Liver (tissue), 9 donors: ENCODE measurements around the gene RNF126. TPM values are rescaled to one million over a fixed set of nuclear protein-coding genes. Genes with fewer than 3 reads are reported as not detected.

Source experiments
- DNase-seq: peaks from one replicate; pipeline ENCODE4 v3.0.0-alpha.2; 2017; ENCODE audit warnings: low spot score
- H3K27ac ChIP-seq, 2 donors: one replicate each; pipeline ENCODE4 v1.7.0; 2013; ENCODE audit warnings: inconsistent platforms in 2 of 2, low read length in 2 of 2, control low read depth in 1 of 2, low read depth in 1 of 2, mild to moderate bottlenecking in 1 of 2
- H3K27me3 ChIP-seq, 4 donors: one replicate each; pipeline versions ENCODE4 v1.6.1 to v1.7.0; 2013; ENCODE audit warnings: low read length in 3 of 4, inconsistent platforms in 1 of 4, mild to moderate bottlenecking in 1 of 4, moderate library complexity in 1 of 4; ENCODE audit not compliant: control insufficient read depth in 4 of 4, insufficient read depth in 4 of 4
- H3K36me3 ChIP-seq, 4 donors: one replicate each; pipeline versions ENCODE4 v1.6.1 to v1.7.0; 2013; ENCODE audit warnings: low read length in 3 of 4, mild to moderate bottlenecking in 3 of 4, low read depth in 1 of 4, moderate library complexity in 1 of 4; ENCODE audit not compliant: control insufficient read depth in 4 of 4, insufficient read depth in 3 of 4
- H3K4me1 ChIP-seq, 4 donors: one replicate each; pipeline versions ENCODE4 v1.6.1 to v1.7.0; 2013; ENCODE audit warnings: low read length in 3 of 4, mild to moderate bottlenecking in 3 of 4, moderate library complexity in 1 of 4; ENCODE audit not compliant: control insufficient read depth in 4 of 4, insufficient read depth in 4 of 4
- H3K4me3 ChIP-seq, 3 donors: one replicate each; pipeline versions ENCODE4 v1.6.1 to v1.7.0; 2013; ENCODE audit warnings: low read length in 3 of 3, control low read depth in 1 of 3, low read depth in 1 of 3, mild to moderate bottlenecking in 1 of 3
- H3K9ac ChIP-seq, 2 donors: one replicate each; pipeline ENCODE4 v1.7.0; 2013; ENCODE audit warnings: low read length in 2 of 2, mild to moderate bottlenecking in 2 of 2, moderate library complexity in 2 of 2, control low read depth in 1 of 2, low read depth in 1 of 2
- H3K9me3 ChIP-seq, 4 donors: one replicate each; pipeline versions ENCODE4 v1.6.1 to v1.7.0; 2013; ENCODE audit warnings: low read length in 3 of 4; ENCODE audit not compliant: control insufficient read depth in 4 of 4
- ATF3 ChIP-seq: IDR thresholded peaks from 2 replicates; pipeline ENCODE4 v1.6.1; 2016; ENCODE audit warnings: antibody characterized with exemption
- CTCF ChIP-seq: fragments of 150-350 bp; IDR thresholded peaks from 2 replicates; pipeline ENCODE4 v1.5.1; 2017; ENCODE audit warnings: improper control_type of control experiment, low read depth, low read length; ENCODE audit not compliant: missing input control
- EGR1 ChIP-seq, 2 donors: IDR thresholded peaks; 2 replicates each; pipeline ENCODE4 v1.6.1; 2016 to 2018; ENCODE audit warnings: antibody characterized with exemption in 2 of 2, low read depth in 2 of 2
- FOXA1 ChIP-seq: IDR thresholded peaks from 2 replicates; pipeline ENCODE4 v1.6.1; 2016; ENCODE audit warnings: antibody characterized with exemption
- FOXA2 ChIP-seq: IDR thresholded peaks from 2 replicates; pipeline ENCODE4 v1.6.1; 2016; ENCODE audit warnings: antibody characterized with exemption
- GABPA ChIP-seq, 2 donors: IDR thresholded peaks in 1 of 2; conservative IDR thresholded peaks in 1 of 2; 2 replicates each; pipeline ENCODE4 v1.6.1; 2016; ENCODE audit warnings: antibody characterized with exemption in 2 of 2, mild to moderate bottlenecking in 1 of 2, moderate library complexity in 1 of 2
- HNF4A ChIP-seq, 2 donors: conservative IDR thresholded peaks; 2 replicates each; pipeline ENCODE4 v1.6.1; 2016; ENCODE audit warnings: antibody characterized with exemption in 2 of 2, mild to moderate bottlenecking in 2 of 2
- HNF4G ChIP-seq: IDR thresholded peaks from 2 replicates; pipeline ENCODE4 v1.6.1; 2016; ENCODE audit warnings: antibody characterized with exemption
- JUND ChIP-seq, 2 donors: IDR thresholded peaks; 2 replicates each; pipeline ENCODE4 v1.6.1; 2016; ENCODE audit warnings: antibody characterized with exemption in 2 of 2
- MAX ChIP-seq: IDR thresholded peaks from 2 replicates; pipeline ENCODE4 v1.6.1; 2016; ENCODE audit warnings: antibody characterized with exemption
- NR2F2 ChIP-seq: IDR thresholded peaks from 2 replicates; pipeline ENCODE4 v1.6.1; 2016; ENCODE audit warnings: antibody characterized with exemption
- REST ChIP-seq: IDR thresholded peaks from 2 replicates; pipeline ENCODE4 v1.6.1; 2016; ENCODE audit warnings: antibody characterized with exemption, mild to moderate bottlenecking
- SP1 ChIP-seq: IDR thresholded peaks from 2 replicates; pipeline ENCODE4 v1.6.1; 2018; ENCODE audit warnings: antibody characterized with exemption, mild to moderate bottlenecking
- YY1 ChIP-seq: IDR thresholded peaks from 2 replicates; pipeline ENCODE4 v1.6.1; 2016; ENCODE audit warnings: antibody characterized with exemption, mild to moderate bottlenecking
- ZBTB33 ChIP-seq: IDR thresholded peaks from 2 replicates; pipeline ENCODE4 v1.6.1; 2016; ENCODE audit warnings: antibody characterized with exemption
- WGBS: extraction: QIAGEN DNeasy Blood & Tissue Kit; methylation state at CpG from one replicate; pipeline ENCODE4 v1.1.7; 2013; 5-methylcytosine and 5-hydroxymethylcytosine counted together
- polyA plus RNA-seq, 2 donors: library from polyadenylated mRNA; stranded (reverse) in 1 of 2; unstranded in 1 of 2; fragments of 200-250 nt in 1 of 2; fragments of >200 nt in 1 of 2; fragmentation: Nextera tagmentation in 1 of 2; extraction: Ambion mirVana in 1 of 2; gene quantifications; one replicate each; pipeline versions ENCODE4 v1.2.1 to v1.2.3, GENCODE V29; 2013 to 2015
- total RNA-seq, 2 donors: library from RNA; depleted of rRNA; stranded (reverse); fragments of >200 nt; gene quantifications; one replicate each; pipeline ENCODE4 v1.2.3, GENCODE V29; 2014
- donor health status: healthy.
- donor health status: healthy.
- donor health status: healthy.
- donor health status: healthy.
- donor health status: healthy.

Gene RNF126
- total and polyA plus RNA-seq, 4 donors = 16.7 to 32.7 (median 24.1) TPM

GRCh38 chr19:704447-704741 lies 41.4 kb upstream of the RNF126 start:
- Histone ChIP-seq H3K4me3 (no peak overlapping the region), H3K9ac (no peak overlapping the region)

GRCh38 chr19:703651-704446 lies 40.8 kb upstream of the RNF126 start:
- H3K4me1 ChIP-seq = peaks cover 0 to 4% (median 2%) of the 10 kb centered on the region in 4 donors
- H3K9me3 ChIP-seq = no peaks in the 10 kb centered on the region
- no peak for TF ChIP-seq FOXA2
- TF ChIP-seq HNF4G = no peak
- TF ChIP-seq ATF3 = no peak
- TF ChIP-seq FOXA1 = no peak
- peak; percentile 46 for TF ChIP-seq NR2F2
- TF ChIP-seq SP1 = peak; percentile 44
- TF ChIP-seq CTCF = no peak
- no peak for TF ChIP-seq EGR1 (IDR thresholded peaks at IDR 0.05; ENCODE audit: low read depth in 2 of 2)
- no peak for TF ChIP-seq YY1
- no peak for TF ChIP-seq MAX
- no peak for TF ChIP-seq GABPA (IDR thresholded peaks at IDR 0.05 in 1 of 2, conservative IDR thresholded peaks at IDR 0.05 in 1 of 2)
- no peak for TF ChIP-seq HNF4A (conservative IDR thresholded peaks at IDR 0.05)
- TF ChIP-seq JUND (IDR thresholded peaks at IDR 0.05) = no peak
- no peak for TF ChIP-seq REST
- H3K27me3 ChIP-seq = no peaks in the 10 kb centered on the region
- 11% methylated on average over 50 of the region's 50 CpGs for WGBS
- no peaks in the 10 kb centered on the region for H3K36me3 ChIP-seq
- H3K4me3 ChIP-seq = peak overlapping the region in 1 of 3 donors; percentile 29
- H3K9ac ChIP-seq = no peak overlapping the region
- no peak overlapping the region for H3K27ac ChIP-seq
- peak; percentile 87 for DNase-seq

More at GRCh38 chr19:704447-704741, 41.4 kb upstream of the RNF126 start:
- TF ChIP-seq SP1 (no peak), FOXA1 (no peak), ZBTB33 (no peak)
- Histone ChIP-seq H3K9me3 (no peaks in the 10 kb centered on the region), H3K27me3 (peaks cover 0 to 2% (median 0%) of the 10 kb centered on the region in 4 donors), H3K36me3 (no peaks in the 10 kb centered on the region), H3K27ac (no peak overlapping the region), H3K4me1 (peaks cover 0 to 4% (median 4%) of the 10 kb centered on the region in 4 donors)
- no peak for DNase-seq
- WGBS = 22% methylated on average over 14 of the region's 14 CpGs
